ENCODE data around the gene IGFBP3.

Gene IGFBP3

GRCh38 chr7:45872116-45873034, 48.7 kb downstream of the IGFBP3 start:
- DNase-seq (ENCODE audit: low read depth), result no peak

DNA sequence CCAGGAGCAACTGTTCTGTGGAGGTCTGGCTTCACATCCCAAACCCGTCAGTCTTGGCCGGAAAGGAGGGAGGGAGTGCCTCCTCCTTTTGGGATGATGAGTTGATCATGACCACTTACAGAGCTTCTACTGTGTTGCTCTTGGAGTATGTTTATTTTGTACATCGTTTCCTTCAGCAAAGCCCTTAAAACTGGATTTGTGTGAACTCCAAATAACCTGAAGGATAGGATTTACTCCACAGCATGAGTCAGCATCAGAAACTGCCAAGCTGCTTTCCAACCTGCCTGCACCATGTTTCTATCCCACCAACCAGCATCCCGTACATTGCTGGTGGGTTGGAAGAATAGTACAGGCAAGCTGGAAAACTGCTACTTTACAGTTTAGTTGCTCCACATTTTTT, 51.6 kb downstream of the IGFBP3 start:
- DNase-seq (ENCODE audit: low read depth), result peak; percentile 61

DNA sequence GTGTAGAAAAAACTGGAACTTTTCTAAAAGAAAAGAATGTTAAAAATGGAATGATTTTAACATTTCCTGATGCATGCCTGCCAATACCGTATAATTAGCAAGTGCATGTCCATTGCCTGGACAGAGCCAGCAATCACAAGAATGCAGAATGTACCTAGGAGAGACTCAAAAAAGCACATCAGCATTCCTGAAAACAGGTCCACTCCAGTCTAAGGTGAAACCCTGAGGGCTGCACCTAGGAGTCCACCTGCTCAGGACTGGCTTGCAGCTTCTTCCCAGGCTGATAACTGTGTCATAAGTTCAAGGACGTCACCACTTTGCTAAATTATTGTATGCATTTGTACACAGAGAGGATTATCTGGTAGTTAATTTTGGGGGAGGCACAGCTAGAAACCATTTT, 53.6 kb downstream of the IGFBP3 start:
- no peak for DNase-seq (ENCODE audit: low read depth)

GRCh38 chr7:45865594-45866410, 55.3 kb downstream of the IGFBP3 start:
- no peak for DNase-seq (ENCODE audit: low read depth)

- no peak for DNase-seq (ENCODE audit: low read depth)
Observed at GRCh38 chr7:45863715-45864114, 57.4 kb downstream of the IGFBP3 start.
